NCI-H446 (cell line): ENCODE results near the gene SHC2.
"Not testable (repeated sequence)": the region's sequence is repeated elsewhere in the genome, so short reads cannot be mapped to it uniquely, and the experiment has no call there.

Experiments
- DNase-seq, 2 experiments: peaks; one replicate each; lab custom pipeline; 2025; lab: John Stamatoyannopoulos, UW

The SHC2 gene

DNA sequence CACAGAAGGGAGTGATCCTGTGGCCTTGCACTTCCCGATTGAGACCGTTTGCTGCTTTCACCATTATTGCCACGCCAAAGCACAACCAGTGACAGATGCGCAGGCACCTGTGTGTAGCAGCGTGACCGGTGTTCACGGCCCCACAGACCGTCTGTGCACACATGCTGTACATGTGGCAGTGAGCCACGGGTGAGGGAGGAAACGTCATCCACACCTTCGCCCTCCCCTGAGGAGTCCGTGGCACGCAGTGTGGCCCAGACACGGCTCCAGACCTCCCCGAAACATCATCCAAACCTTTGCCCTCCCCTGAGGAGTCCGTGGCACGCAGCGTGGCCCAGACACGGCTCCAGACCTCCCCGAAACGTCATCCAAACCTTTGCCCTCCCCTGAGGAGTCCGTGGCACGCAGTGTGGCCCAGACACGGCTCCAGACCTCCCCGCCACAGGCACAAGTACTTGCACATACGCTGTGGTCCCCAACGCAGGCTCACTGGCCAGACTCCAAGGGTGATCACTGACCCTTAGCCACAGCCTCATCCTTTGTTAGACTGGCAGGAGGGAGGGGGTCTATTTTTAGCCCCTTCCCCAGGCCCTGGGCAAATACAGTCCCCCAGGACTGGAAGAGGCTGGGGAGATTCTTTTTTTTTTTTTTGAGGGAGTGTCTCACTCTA, 7.9 kb upstream of the SHC2 start:
- DNase-seq, result no peak

DNA sequence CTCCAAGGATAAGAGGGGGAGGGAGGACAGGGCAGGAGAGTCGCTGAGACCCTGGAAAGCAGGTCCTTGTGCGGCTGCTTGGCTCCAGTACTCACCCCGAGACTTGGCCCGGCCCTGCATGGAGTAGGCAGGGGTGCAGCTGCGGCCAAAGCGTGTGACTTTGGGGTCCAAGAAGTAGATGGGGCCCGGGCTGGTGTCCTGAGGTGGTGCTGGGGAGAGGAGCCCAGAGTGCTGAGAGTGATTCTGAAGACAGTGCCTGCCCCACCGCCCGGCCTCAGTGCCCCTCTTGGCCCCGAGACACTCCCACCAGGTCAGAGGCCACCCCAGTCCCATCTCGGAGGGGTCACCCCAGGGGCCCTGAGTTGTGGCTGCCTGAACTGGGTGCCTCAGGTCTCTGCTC, 6.7 kb upstream of the SHC2 start:
- no peak for DNase-seq

DNA sequence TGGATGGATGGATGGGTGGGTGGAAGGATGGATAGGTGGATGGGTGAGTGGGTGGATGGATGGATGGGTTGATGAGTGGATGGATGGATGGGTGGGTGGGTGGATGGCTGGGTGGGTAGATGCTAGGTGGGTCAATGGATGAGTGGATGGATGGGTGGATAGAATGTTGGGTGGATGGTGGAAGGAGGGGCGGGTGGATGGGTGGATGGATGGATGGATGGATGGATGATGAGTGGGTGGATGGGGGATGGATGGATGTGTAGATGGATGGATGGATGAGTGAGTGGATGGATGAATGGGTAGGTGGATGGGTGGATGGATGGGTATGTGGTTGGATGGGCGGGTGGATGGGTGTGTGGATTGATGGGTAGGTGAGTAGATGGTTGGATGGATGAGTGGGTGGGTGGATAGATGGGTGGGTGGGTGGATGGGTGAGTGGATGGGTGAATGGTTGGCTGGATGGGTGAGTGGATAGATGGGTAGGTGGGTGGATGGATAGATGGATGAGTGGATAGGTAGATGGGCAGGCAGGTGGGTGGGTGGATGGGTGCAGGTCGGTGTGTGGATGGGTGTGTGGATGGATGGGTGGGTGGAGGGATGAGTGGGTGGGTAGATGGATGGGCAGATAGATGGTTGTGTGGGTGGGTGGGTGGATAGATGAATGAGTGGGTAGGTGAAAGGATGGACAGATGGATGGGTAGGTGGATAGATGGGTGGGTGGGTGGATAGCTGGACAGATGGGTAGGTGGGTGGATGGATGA, 4.4 kb upstream of the SHC2 start:
- no peak for DNase-seq

- no peak for DNase-seq
Measured at GRCh38 chr19:464208-464545, 3.3 kb upstream of the SHC2 start.

DNA sequence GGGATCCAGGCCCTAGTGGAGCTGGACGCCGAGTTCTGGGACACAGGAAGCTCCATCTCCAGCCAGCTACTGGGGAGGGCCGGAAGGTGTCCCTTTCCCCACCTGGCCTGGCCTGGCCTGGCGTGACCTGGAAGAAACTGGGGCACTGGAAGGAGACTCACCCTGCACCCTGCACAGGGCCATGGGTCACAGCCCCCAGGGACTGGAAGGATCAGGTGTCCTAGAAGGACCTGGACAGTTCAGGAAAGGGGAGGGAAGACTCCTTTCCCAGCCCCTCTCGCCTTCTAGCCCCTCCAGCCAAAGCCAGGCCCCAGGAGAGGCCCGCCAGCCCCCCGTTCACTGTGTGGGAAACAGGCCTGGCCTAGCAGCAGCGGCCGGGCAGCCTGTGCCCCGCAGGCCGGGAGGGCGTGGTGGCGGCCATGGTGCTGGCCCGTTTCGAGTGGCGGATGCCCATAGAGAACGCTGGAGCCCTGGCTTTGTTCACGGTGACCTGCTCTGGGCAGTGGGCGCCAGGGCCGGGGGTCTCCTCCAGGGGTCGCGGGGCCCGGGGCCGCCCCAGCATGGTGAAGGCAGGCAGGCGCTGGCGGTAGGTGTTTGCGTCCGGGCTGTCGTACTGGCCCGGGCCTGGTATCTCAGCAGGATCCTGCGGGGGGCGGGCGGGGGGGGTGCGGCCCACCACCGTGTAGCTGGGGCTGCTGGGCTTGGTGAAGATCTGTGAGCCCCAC, 2.8 kb upstream of the SHC2 start:
- no peak for DNase-seq

- DNase-seq, result peak in 1 of 2 experiments; percentile 69
Measured at GRCh38 chr19:461721-462551, 1.1 kb upstream of the SHC2 start.

- DNase-seq, result peak in 1 of 2 experiments; percentile 71
Measured at GRCh38 chr19:459724-460511, 915 bp downstream of the SHC2 start.

GRCh38 chr19:458091-459042, 2.5 kb downstream of the SHC2 start:
- no peak for DNase-seq

DNA sequence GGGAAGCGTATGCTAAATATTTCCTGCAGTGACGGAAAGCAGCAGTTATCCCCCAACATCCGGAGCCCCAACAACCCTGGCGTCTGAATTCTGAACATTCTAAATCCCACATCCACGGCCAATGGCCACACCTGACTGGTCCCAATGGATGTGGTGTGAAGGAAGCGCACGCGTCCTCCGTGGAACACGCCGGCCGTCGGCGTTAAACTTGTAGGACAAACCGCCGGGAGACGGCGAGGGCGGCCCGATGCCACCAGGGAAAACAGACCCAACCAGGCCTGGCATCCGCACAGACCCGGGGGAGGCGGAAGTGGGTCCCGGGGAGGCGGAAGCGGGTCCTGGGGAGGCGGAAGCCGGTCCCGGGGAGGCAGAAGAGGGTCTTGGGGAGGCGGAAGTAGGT, 3.2 kb downstream of the SHC2 start:
- no peak for DNase-seq

GRCh38 chr19:456547-457110, 4.2 kb downstream of the SHC2 start:
- no peak for DNase-seq

DNA sequence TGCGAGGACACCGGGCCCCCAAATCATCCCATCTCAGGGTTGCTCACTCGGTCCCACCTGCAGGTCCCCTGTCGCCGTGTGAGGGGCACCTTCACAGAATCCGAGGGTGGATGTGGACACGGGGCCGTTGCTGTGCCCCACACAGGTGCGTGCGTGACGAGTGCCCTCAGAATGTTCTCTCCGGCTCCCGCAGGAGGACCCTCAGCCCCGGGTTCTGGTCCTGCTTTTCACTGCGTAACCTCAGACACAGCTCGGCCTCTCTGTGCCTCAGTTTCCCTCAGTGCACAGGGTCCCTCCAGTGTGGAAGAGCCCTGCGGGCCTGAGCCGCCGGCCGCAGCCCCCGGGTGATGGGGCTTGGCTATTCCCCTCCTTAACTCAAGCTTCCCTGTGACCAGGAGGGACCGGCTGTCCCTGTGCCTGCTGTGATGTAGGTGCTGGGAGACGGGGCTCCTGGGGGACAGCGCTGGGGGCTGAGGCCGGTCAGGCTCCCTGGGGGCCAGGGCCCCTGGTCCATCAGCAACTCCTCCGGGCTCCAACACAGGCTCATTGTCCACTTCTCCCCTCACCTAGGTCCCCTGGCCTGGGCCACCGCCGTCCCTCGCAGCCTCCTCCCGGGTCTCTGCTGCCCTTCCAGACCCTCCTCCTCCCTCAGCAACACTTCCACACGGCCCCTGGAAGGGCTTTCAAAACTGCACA, 4.8 kb downstream of the SHC2 start:
- DNase-seq, result no peak

DNA sequence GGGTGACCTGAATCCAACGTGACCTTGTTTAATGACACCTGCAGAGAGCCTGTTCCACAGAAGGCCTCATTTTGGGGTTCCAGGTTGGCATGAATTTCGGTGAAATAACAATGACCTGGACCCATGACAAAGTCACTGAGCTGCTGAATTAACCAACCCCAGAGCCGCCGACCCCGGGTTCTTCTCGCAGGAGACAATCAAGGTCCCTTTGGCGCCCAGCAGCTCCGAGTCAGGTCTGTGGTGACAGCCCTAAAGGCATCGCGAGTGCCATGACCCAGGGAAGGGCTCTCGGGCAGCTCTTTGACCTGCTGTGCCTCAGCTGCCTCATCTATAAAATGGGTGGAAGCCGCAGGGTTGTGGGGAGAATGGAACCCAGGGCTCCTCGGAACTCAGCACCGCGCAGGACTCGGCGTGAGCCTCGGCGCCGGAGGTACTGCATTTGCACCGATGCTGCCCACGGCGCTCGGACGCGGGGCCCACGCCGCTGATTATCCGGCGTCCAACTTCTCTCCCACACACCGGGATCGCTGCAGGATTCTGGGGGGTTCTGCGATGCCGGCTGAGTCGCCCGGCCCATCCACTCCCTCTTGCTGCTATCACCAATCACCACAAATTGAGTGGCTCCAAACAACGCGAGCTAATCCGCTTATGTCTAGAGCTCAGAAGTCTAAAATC, 5.7 kb downstream of the SHC2 start:
- no peak for DNase-seq

DNA sequence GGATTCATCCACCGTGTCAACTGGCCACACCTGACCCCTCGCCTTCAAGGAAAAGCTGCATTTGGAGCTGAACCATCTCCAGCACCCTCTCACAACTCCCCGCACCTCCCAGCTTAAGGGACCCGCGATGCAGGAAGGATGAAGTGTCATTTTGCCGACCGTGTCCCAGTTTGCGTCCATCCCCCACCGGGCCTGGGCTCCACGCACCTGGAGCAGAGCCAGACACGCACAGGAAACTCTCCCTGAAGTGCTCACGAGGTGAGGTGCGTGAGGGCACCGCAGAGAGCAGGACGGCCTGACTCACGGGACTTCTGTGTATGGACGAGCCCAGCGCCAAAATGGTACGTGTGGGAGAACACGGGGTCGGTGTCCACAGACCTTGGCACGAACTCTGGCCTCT, 7.2 kb downstream of the SHC2 start:
- no peak for DNase-seq

GRCh38 chr19:452829-453228, 8.0 kb downstream of the SHC2 start:
- no peak for DNase-seq

GRCh38 chr19:450912-451481, 9.8 kb downstream of the SHC2 start:
- DNase-seq, result not testable (repeated sequence)

- DNase-seq, result no peak
Measured at GRCh38 chr19:449916-450315, 10.9 kb downstream of the SHC2 start.

DNA sequence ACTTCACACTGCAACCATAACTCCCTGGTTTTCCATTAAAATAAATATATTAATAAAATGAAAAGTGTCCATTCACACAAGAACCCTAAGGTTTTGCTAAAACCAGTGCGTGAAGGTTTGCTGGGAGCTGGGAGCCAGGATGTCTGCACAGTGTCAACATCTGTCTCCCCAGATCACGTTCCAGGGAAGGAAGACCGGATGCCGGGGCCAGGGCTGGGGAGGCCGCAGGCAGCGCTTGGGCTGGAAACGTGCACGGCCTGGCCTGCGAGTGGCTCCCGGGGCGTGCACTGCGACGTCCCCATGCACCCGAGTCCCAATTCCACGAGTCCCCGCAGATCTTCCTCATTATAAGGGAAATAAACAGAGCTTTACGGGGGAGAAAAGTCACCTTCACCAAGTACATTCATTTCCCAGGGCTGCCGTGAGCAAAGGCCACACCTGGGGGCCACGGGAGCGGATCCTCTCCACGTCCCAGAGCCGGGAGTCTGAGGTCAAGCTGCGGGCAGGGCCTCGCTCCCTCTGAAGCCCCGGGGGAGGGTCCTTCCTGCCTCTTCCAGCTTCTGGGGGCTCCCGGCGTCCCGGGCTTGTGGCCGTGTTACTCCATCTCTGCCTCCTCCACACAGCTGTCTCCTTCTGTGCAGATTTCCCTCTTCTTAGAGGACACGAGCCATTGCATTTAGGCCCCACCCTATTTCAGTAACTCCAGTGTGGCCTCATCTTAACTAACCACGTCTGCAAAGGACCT, 12.8 kb downstream of the SHC2 start:
- DNase-seq, result no peak

DNA sequence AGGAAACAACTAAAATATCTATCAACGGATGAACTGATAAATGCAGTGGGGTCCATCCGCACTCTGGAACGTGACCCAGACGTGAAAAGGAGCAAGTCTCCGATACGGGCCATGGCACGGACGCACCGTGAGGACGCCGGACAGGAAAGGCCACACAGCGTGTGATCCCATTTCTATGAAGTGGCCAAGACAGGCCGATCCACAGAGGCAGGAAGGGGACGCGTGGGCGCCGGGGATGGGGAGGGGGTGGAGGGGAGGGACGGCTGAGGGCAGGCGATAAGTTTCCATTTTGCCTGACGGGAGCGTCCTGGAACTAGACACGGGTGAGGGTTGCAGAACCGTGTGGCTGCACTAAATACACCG, 13.8 kb downstream of the SHC2 start:
- no peak for DNase-seq
